GM10847 (cell line): Measurements from ENCODE around the gene OR51V1.

Experiments
- POLR2A ChIP-seq: IDR thresholded peaks from 2 replicates; pipeline ENCODE4 v1.6.1; 2011; ENCODE audit not compliant: insufficient read length; ENCODE audit errors: extremely low read depth

Gene OR51V1

GRCh38 chr11:5233307-5233706, 32.8 kb upstream of the OR51V1 start:
- no peak for TF ChIP-seq POLR2A

- TF ChIP-seq POLR2A, result no peak
Measured at GRCh38 chr11:5232821-5233220, 32.3 kb upstream of the OR51V1 start.

GRCh38 chr11:5232176-5232575, 31.7 kb upstream of the OR51V1 start:
- TF ChIP-seq POLR2A, result no peak

DNA sequence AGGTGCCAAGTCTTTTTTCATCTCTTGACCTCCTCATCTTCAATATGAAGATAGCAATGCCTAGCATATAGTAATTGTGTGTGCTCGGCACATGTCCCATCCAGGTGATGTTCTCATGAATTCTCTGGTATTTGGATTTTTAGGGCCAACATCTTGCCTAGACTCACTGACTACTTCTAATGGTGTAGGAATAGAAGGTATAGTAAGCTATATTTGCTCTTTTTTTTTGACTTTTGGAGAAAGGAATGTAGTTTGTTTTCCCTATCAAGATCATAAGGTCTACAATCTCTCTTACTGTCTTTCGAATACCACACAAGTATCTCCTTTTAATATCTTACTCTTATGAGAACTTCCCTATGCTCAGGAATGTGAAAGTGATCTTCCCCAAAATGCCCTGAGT, 30.6 kb upstream of the OR51V1 start:
- TF ChIP-seq POLR2A, result no peak

- no peak for TF ChIP-seq POLR2A
Measured at GRCh38 chr11:5230266-5230665, 29.8 kb upstream of the OR51V1 start.

DNA sequence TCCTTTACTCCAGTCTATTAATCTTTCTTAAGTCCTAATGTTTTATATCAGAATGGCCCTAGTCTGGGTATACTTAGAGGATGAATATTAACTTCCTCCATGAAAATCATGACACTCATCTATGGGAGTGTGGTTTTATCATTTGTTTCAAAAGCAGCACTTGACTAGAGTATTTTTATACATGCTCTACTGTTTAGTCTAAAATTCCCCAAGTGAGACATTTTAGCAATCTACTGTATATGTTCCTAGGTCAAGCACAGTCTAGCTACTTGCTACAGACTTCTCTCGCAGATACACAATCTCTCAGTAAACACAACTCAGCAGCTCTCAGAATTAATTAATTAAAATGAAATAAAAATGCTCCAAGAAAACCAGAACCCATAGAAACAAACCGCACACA, 29.3 kb upstream of the OR51V1 start:
- no peak for TF ChIP-seq POLR2A

GRCh38 chr11:5229356-5229755, 28.9 kb upstream of the OR51V1 start:
- no peak for TF ChIP-seq POLR2A

DNA sequence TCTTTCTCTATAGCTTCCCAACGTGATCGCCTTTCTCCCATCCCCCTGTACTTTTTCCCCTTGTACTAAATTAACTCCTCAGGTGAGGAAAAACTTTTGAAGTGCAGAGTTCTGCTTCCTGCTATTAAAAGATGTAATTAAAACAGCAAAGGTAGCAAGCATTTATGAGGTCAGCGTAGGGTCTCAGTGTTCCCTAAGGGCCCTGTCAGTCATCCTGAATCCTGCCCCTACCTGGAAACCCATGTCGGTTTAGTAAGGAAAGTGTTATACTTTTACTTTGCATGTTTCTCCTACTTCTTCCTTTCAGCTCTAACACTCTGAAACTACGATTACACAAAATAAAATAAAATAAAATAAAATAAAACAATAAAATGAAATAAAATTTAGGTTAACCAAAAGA, 27.6 kb upstream of the OR51V1 start:
- TF ChIP-seq POLR2A, result no peak

GRCh38 chr11:5227681-5228080, 27.2 kb upstream of the OR51V1 start:
- no peak for TF ChIP-seq POLR2A

DNA sequence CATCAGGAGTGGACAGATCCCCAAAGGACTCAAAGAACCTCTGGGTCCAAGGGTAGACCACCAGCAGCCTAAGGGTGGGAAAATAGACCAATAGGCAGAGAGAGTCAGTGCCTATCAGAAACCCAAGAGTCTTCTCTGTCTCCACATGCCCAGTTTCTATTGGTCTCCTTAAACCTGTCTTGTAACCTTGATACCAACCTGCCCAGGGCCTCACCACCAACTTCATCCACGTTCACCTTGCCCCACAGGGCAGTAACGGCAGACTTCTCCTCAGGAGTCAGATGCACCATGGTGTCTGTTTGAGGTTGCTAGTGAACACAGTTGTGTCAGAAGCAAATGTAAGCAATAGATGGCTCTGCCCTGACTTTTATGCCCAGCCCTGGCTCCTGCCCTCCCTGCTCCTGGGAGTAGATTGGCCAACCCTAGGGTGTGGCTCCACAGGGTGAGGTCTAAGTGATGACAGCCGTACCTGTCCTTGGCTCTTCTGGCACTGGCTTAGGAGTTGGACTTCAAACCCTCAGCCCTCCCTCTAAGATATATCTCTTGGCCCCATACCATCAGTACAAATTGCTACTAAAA, 26.3 kb upstream of the OR51V1 start, which contains the start of gene HBB:
Gene HBB, minus strand, starts transcription at position 340 of the 579 bp plus-strand sequence. Its CDS starts 50 bp downstream, at position 290.
- no peak for TF ChIP-seq POLR2A

DNA sequence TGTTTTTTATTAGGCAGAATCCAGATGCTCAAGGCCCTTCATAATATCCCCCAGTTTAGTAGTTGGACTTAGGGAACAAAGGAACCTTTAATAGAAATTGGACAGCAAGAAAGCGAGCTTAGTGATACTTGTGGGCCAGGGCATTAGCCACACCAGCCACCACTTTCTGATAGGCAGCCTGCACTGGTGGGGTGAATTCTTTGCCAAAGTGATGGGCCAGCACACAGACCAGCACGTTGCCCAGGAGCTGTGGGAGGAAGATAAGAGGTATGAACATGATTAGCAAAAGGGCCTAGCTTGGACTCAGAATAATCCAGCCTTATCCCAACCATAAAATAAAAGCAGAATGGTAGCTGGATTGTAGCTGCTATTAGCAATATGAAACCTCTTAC, 25.0 kb upstream of the OR51V1 start:
- no peak for TF ChIP-seq POLR2A

GRCh38 chr11:5224538-5225479, 24.3 kb upstream of the OR51V1 start:
- TF ChIP-seq POLR2A, result no peak

GRCh38 chr11:5223686-5224085, 23.2 kb upstream of the OR51V1 start:
- TF ChIP-seq POLR2A, result no peak

DNA sequence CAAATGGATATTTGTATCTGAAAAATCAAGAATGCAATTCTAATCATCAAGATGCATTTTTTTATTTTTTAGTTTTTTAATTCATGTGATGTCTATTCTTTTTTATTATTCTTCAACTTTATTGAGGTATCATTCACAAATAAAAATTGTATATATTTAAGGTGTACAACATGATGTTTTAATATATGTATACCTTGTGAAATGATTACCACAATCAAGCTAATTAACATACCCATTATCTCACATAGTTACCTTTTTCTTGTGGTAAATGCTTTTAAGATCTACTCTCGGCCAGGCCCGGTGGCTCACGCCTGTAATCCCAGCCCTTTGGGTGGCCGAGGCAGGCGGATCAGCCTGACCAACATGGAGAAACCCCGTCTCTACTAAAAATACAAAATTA, 22.7 kb upstream of the OR51V1 start:
- no peak for TF ChIP-seq POLR2A

DNA sequence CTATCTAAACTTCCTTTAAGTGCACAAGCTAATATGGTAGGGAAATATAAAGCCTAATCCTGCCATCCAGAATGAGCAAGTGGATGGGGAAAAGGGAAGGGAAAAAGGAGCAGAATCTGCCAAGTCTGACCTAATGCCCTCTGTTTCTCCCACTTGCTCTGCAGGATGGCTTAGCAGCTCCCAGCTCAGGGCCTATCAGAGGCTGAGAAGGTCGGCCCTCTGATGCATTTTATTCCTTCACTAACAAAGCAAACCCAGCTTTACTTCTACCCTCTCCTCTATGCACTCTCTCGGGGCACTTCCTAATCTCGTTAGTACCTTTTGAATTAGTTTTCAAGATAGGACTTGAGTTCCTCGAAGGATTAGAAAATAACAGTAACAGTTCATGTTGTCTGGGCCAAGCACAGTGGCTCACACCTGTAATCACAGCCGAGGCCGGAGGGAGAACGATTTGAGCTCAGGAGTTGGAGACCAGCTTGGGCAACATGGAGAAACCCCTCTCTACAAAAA, 9.9 kb upstream of the OR51V1 start:
- no peak for TF ChIP-seq POLR2A

DNA sequence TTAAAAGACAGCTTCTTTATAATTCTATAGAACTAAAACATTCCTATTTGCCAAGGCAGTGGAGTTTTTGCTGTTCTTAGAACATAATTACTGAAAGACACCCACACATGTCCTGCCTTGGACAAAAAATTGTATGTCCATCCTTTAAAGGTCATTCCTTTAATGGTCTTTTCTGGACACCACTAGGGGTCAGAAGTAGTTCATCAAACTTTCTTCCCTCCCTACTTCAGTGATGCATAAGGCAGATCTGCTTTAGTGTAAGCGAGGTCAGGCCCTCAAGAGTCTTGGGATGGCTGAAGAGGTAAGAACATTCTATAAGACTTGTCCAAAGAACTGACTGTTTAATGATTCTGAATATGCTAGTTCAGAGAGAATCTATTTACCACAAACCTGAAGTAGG, 4.3 kb upstream of the OR51V1 start:
- TF ChIP-seq POLR2A, result no peak
